HCT116 (cell line): ENCODE data around the gene NR1I3. TPM values are rescaled to one million over a fixed set of nuclear protein-coding genes. Genes with fewer than 3 reads are reported as not detected.

Source experiments
- ATAC-seq: fragments of 200-7000 bp; cut with Tn5 transposase; 2 replicates; pipeline ENCODE4 v1.9.1; 2020; ENCODE audit warnings: mild to moderate bottlenecking, moderate library complexity
- BruUV-seq: library from RNA; stranded (reverse); fragments of 400-500 nt; replicated peaks from 2 replicates; lab custom pipeline; 2021; lab: Mats Ljungman, UMichigan
- CTCF ChIA-PET: fragments of 300-600 bp; sonication (Branson Sonifier 250); formaldehyde crosslinking; loops from one replicate; lab custom pipeline; 2021; ENCODE audit warnings: antibody characterized with exemption; lab: Charles Lee
- POLR2A ChIA-PET: fragments of 300-600, 350-600 bp; sonication (Branson Sonifier 250); formaldehyde crosslinking; loops from one replicate; lab custom pipeline; 2021; ENCODE audit warnings: antibody characterized with exemption; lab: Charles Lee
- RAD21 ChIA-PET, 2 experiments: fragments of 300-600 bp; sonication (Branson Sonifier 250); formaldehyde crosslinking; loops; one replicate each; lab custom pipeline; 2023; ENCODE audit warnings: low total read pairs in 2 of 2; ENCODE audit not compliant: uncharacterized antibody in 2 of 2, unreplicated experiment in 2 of 2, low non-redundant PET in 1 of 2; lab: Charles Lee
- DNase-seq: peaks from one replicate; pipeline ENCODE4 v3.0.0-alpha.2; 2010; ENCODE audit warnings: low read depth, low spot score
- H2AFZ ChIP-seq: fragments of 200-600 bp; shearing (Covaris generic), sonication (generic); 2 replicates; pipeline ENCODE4 v1.6.1; 2017; ENCODE audit warnings: low read depth, mixed run types, mixed read lengths, antibody characterized with exemption, low read length; ENCODE audit not compliant: poor library complexity, severe bottlenecking
- H3K27ac ChIP-seq: 2 replicates; pipeline ENCODE4 v1.5.1; 2012; ENCODE audit warnings: low read depth, low read length
- H3K27me3 ChIP-seq: fragments of 200-600 bp; sonication (generic); 2 replicates; pipeline ENCODE4 v1.6.1; 2016; ENCODE audit warnings: mixed run types, low read length, mixed read lengths; ENCODE audit not compliant: insufficient read depth
- H3K36me3 ChIP-seq, 2 experiments: fragments of 200-500 bp in 1 of 2; fragments of 200-600 bp in 1 of 2; sonication (Bioruptor generic) in 1 of 2; sonication (generic) in 1 of 2; 2 replicates each; pipeline versions ENCODE4 v1.5.1 to v1.6.1; 2014 to 2016; ENCODE audit warnings: low read length in 2 of 2, inconsistent platforms in 1 of 2, mixed read lengths in 1 of 2, mixed run types in 1 of 2; ENCODE audit not compliant: insufficient read depth in 2 of 2, control insufficient read depth in 1 of 2
- H3K4me1 ChIP-seq, 2 experiments: fragments of 200-600 bp in 1 of 2; sonication (generic) in 1 of 2; 2 replicates each; pipeline versions ENCODE4 v1.5.1 to v1.6.1; 2012 to 2017; ENCODE audit warnings: low read length in 2 of 2, inconsistent platforms in 1 of 2, mild to moderate bottlenecking in 1 of 2, mixed read lengths in 1 of 2, mixed run types in 1 of 2, moderate library complexity in 1 of 2; ENCODE audit not compliant: insufficient read depth in 2 of 2, control insufficient read depth in 1 of 2
- H3K4me2 ChIP-seq: fragments of 200-600 bp; sonication (generic); 2 replicates; pipeline ENCODE4 v1.6.1; 2017; ENCODE audit warnings: mixed run types, low read length, mixed read lengths
- H3K4me3 ChIP-seq, 2 experiments: fragments of 200-600 bp in 1 of 2; sonication (generic) in 1 of 2; replicated peaks in 1 of 2; 2 replicates each; pipeline ENCODE4 v1.5.1; 2011 to 2016; ENCODE audit warnings: low read length in 2 of 2, control low read depth in 1 of 2, low read depth in 1 of 2, mild to moderate bottlenecking in 1 of 2, mixed read lengths in 1 of 2, mixed run types in 1 of 2
- H3K79me2 ChIP-seq: fragments of 200-600 bp; sonication (generic); 2 replicates; pipeline ENCODE4 v1.6.1; 2017; ENCODE audit warnings: mild to moderate bottlenecking, mixed run types, low read length, moderate library complexity, mixed read lengths; ENCODE audit not compliant: insufficient read depth
- H3K9ac ChIP-seq: fragments of 200-600 bp; sonication (generic); 2 replicates; pipeline ENCODE4 v1.6.1; 2016; ENCODE audit warnings: low read length, mixed read lengths
- H3K9me2 ChIP-seq: fragments of 200-600 bp; sonication (generic), shearing (Covaris generic); 2 replicates; pipeline ENCODE4 v1.6.1; 2017; ENCODE audit warnings: mixed run types, mild to moderate bottlenecking, moderate library complexity; ENCODE audit not compliant: insufficient read depth
- H3K9me3 ChIP-seq, 2 experiments: fragments of 200-500 bp in 1 of 2; fragments of 200-600 bp in 1 of 2; sonication (Bioruptor generic) in 1 of 2; sonication (generic) in 1 of 2; 2 replicates each; pipeline ENCODE4 v1.6.1; 2014 to 2017; ENCODE audit warnings: low read length in 2 of 2, mixed read lengths in 2 of 2, inconsistent platforms in 1 of 2, low read depth in 1 of 2, mild to moderate bottlenecking in 1 of 2, mixed run types in 1 of 2, moderate library complexity in 1 of 2; ENCODE audit not compliant: control insufficient read depth in 1 of 2, insufficient read depth in 1 of 2
- H4K20me1 ChIP-seq: fragments of 200-600 bp; sonication (generic), shearing (Covaris generic); 2 replicates; pipeline ENCODE4 v1.6.1; 2017; ENCODE audit warnings: mixed run types, mild to moderate bottlenecking, moderate library complexity; ENCODE audit not compliant: insufficient read depth
- CBX3 ChIP-seq: IDR thresholded peaks from 2 replicates; pipeline ENCODE4 v1.6.1; 2012; ENCODE audit warnings: low read depth
- CEBPB ChIP-seq: IDR thresholded peaks from 2 replicates; pipeline ENCODE4 v1.6.1; 2012; ENCODE audit warnings: low read depth
- ELF1 ChIP-seq: IDR thresholded peaks from 2 replicates; pipeline ENCODE4 v1.6.1; 2012; ENCODE audit warnings: low read depth, borderline replicate concordance
- EZH2phosphoT487 ChIP-seq: fragments of 200-600 bp; IDR thresholded peaks from 2 replicates; pipeline ENCODE4 v1.6.1; 2018; ENCODE audit warnings: antibody characterized with exemption, borderline replicate concordance
- FOSL1 ChIP-seq: IDR thresholded peaks from 2 replicates; pipeline ENCODE4 v1.6.1; 2012; ENCODE audit warnings: low read depth
- POLR2AphosphoS5 ChIP-seq: IDR thresholded peaks from 2 replicates; pipeline ENCODE4 v1.6.1; 2011; ENCODE audit warnings: mild to moderate bottlenecking, low read depth, low read length, moderate library complexity
- RAD21 ChIP-seq: IDR thresholded peaks from 2 replicates; pipeline ENCODE4 v1.6.1; 2012; ENCODE audit warnings: low read depth, mild to moderate bottlenecking
- SIN3A ChIP-seq: IDR thresholded peaks from 2 replicates; pipeline ENCODE4 v1.6.1; 2012; ENCODE audit warnings: low read depth
- SP1 ChIP-seq: IDR thresholded peaks from 2 replicates; pipeline ENCODE4 v1.6.1; 2012; ENCODE audit warnings: low read depth
- SRF ChIP-seq: IDR thresholded peaks from 2 replicates; pipeline ENCODE4 v1.6.1; 2012; ENCODE audit warnings: low read depth
- TCF7L2 ChIP-seq: IDR thresholded peaks from 2 replicates; pipeline ENCODE4 v1.7.0; 2011; ENCODE audit warnings: borderline replicate concordance, inconsistent platforms; ENCODE audit not compliant: insufficient read depth, insufficient read length; ENCODE audit errors: extremely low read depth
- YY1 ChIP-seq: IDR thresholded peaks from 2 replicates; pipeline ENCODE4 v1.6.1; 2011; ENCODE audit warnings: low read length, low read depth, moderate library complexity, mild to moderate bottlenecking; ENCODE audit not compliant: insufficient replicate concordance; ENCODE audit errors: extremely low read depth
- ZFX ChIP-seq: fragments of 450-650 bp; IDR thresholded peaks from 2 replicates; pipeline ENCODE4 v1.6.1; 2017
- ZNF274 ChIP-seq: fragments of 200-500 bp; sonication (Bioruptor generic); IDR thresholded peaks from 2 replicates; pipeline ENCODE4 v1.6.1; 2014; ENCODE audit warnings: mild to moderate bottlenecking, low read depth, low read length, inconsistent platforms
- intact Hi-C: fragments of 100-400 bp; cut with micrococcal nuclease; formaldehyde crosslinking; loops from 2 replicates; pipeline ENCODE4 v1.10.0; 2022
- total RNA-seq: library from RNA; stranded (reverse); gene quantifications from one replicate; pipeline ENCODE4 v1.2.1, GENCODE V29; 2021; ENCODE audit not compliant: unreplicated experiment
- TF ChIP-seq, protein P1 (sequence below): IDR thresholded peaks from 2 replicates; pipeline ENCODE4 v1.6.1; 2011; ENCODE audit warnings: mild to moderate bottlenecking, low read length, moderate library complexity; ENCODE audit not compliant: insufficient replicate concordance; ENCODE audit errors: extremely low read depth
- TF ChIP-seq, protein P2 (sequence below): IDR thresholded peaks from 2 replicates; pipeline ENCODE4 v1.6.1; 2012
- TF ChIP-seq, protein P3 (sequence below): IDR thresholded peaks from 2 replicates; pipeline ENCODE4 v1.6.1; 2012; ENCODE audit warnings: low read depth
- TF ChIP-seq, protein P4 (sequence below): IDR thresholded peaks from 2 replicates; pipeline ENCODE4 v1.6.1; 2012

NR1I3 gene
- total RNA-seq, 1 experiment from 2014 or later: not detected

DNA sequence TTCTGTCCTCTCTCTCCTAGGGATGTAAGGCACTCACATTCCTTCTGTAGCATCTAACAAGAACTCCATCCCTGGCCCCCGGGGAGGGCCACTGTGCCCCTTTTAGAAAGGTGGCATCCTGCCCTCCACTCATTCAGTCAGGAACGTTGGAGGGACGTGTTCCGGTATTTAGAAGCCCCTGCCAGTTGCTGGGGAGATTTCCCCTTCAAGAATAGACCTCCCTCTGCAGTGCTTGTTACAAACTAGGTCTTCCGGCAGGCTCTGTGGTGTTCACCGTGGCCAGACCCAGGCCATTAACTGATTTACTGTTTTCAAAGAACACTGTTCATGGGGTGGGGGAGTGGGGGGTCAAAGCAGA is 21.3 kb upstream of the NR1I3 start:
- no TSS peak for BruUV-seq
- peaks cover 0 to 10% of the 10 kb centered on the region in 2 experiments; a peak in 1 of 4 replicates for H3K9me3 ChIP-seq
- H3K79me2 ChIP-seq: no peaks in the 10 kb centered on the region
- no peak for DNase-seq
- H3K27ac ChIP-seq: no peak overlapping the region
- ChIA-PET RAD21 (no interaction called here), POLR2A (no interaction called here), CTCF (interaction anchor here (1.5 kb wide), 1 partner anchor 34 kb away, joined by 3 read pairs; no protein-coding TSS in a partner anchor)
- intact Hi-C loops: no loop called here
- no peak for TF ChIP-seq CEBPB
- TF ChIP-seq ZFX: no peak
- TF ChIP-seq, protein P1, sequence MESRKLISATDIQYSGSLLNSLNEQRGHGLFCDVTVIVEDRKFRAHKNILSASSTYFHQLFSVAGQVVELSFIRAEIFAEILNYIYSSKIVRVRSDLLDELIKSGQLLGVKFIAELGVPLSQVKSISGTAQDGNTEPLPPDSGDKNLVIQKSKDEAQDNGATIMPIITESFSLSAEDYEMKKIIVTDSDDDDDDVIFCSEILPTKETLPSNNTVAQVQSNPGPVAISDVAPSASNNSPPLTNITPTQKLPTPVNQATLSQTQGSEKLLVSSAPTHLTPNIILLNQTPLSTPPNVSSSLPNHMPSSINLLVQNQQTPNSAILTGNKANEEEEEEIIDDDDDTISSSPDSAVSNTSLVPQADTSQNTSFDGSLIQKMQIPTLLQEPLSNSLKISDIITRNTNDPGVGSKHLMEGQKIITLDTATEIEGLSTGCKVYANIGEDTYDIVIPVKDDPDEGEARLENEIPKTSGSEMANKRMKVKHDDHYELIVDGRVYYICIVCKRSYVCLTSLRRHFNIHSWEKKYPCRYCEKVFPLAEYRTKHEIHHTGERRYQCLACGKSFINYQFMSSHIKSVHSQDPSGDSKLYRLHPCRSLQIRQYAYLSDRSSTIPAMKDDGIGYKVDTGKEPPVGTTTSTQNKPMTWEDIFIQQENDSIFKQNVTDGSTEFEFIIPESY: no peak
- TF ChIP-seq ELF1: no peak
- no peak for TF ChIP-seq POLR2AphosphoS5
- TF ChIP-seq CBX3: no peak
- TF ChIP-seq, protein P2, sequence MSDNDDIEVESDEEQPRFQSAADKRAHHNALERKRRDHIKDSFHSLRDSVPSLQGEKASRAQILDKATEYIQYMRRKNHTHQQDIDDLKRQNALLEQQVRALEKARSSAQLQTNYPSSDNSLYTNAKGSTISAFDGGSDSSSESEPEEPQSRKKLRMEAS: no peak
- TF ChIP-seq TCF7L2: no peak
- TF ChIP-seq, protein P3, sequence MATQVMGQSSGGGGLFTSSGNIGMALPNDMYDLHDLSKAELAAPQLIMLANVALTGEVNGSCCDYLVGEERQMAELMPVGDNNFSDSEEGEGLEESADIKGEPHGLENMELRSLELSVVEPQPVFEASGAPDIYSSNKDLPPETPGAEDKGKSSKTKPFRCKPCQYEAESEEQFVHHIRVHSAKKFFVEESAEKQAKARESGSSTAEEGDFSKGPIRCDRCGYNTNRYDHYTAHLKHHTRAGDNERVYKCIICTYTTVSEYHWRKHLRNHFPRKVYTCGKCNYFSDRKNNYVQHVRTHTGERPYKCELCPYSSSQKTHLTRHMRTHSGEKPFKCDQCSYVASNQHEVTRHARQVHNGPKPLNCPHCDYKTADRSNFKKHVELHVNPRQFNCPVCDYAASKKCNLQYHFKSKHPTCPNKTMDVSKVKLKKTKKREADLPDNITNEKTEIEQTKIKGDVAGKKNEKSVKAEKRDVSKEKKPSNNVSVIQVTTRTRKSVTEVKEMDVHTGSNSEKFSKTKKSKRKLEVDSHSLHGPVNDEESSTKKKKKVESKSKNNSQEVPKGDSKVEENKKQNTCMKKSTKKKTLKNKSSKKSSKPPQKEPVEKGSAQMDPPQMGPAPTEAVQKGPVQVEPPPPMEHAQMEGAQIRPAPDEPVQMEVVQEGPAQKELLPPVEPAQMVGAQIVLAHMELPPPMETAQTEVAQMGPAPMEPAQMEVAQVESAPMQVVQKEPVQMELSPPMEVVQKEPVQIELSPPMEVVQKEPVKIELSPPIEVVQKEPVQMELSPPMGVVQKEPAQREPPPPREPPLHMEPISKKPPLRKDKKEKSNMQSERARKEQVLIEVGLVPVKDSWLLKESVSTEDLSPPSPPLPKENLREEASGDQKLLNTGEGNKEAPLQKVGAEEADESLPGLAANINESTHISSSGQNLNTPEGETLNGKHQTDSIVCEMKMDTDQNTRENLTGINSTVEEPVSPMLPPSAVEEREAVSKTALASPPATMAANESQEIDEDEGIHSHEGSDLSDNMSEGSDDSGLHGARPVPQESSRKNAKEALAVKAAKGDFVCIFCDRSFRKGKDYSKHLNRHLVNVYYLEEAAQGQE: no peak
- no peak for TF ChIP-seq RAD21
- TF ChIP-seq SRF: no peak
- TF ChIP-seq ZNF274: no peak
- no peak for TF ChIP-seq SIN3A
- TF ChIP-seq EZH2phosphoT487: no peak
- TF ChIP-seq SP1: no peak
- no peak for TF ChIP-seq FOSL1
- TF ChIP-seq YY1: no peak
- TF ChIP-seq, protein P4, sequence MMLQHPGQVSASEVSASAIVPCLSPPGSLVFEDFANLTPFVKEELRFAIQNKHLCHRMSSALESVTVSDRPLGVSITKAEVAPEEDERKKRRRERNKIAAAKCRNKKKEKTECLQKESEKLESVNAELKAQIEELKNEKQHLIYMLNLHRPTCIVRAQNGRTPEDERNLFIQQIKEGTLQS: no peak
- H3K9ac ChIP-seq: no peak overlapping the region
- no peaks in the 10 kb centered on the region for H3K9me2 ChIP-seq
- no peaks in the 10 kb centered on the region for H3K4me1 ChIP-seq
- no peaks in the 10 kb centered on the region for H3K36me3 ChIP-seq
- no peaks in the 10 kb centered on the region for H4K20me1 ChIP-seq
- H3K27me3 ChIP-seq: peaks cover 14% of the 10 kb centered on the region
- no peak overlapping the region for H3K4me2 ChIP-seq
- ATAC-seq: no peak
- no peak overlapping the region for H3K4me3 ChIP-seq
- H2AFZ ChIP-seq: no peak overlapping the region
